ENCODE measurements around the gene SNX1. TPM values are rescaled to one million over a fixed set of nuclear protein-coding genes. Genes with fewer than 3 reads are reported as not detected.

The SNX1 gene
- polyA plus RNA-seq, 2 of the 4 experiments (the other 2 are of a cell fraction), result 86.7 to 89.4 TPM

DNA sequence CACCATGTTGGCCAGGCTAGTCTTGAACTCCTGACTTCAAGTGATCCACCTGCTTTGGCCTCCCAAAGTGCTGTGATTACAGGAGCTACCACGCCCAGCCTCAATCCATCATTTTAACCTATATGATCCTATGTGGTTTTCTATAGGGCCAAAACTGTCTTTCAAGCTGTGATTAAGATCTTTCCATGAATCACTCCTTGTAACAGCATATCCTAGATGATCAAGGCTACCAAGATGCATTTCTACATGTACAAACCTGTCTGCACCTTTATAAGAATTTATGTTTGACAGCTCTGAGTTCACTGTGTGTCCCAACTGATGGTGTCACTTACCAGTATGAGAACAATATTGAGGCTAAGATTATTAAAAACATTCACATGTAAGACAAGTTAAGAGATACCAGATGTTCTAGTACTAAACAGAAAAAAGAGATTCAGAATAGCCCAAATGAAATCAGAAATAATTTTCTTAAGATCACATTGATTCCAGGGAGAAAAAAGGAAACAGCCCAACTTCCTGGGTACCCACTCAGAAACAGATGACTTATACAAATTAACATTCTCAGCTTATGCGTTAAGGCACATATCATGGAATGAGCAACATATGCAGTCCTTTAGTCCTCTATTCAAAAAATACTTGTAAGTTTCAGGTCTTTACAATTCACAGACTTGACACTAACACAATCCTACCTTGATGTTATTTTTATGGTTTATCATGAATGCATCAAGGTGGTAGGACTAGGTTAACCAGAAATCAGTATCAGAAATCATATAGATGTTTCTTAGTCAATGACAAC lies 91.8 kb downstream of the SNX1 start (continued):
- TF ChIP-seq, protein P1, sequence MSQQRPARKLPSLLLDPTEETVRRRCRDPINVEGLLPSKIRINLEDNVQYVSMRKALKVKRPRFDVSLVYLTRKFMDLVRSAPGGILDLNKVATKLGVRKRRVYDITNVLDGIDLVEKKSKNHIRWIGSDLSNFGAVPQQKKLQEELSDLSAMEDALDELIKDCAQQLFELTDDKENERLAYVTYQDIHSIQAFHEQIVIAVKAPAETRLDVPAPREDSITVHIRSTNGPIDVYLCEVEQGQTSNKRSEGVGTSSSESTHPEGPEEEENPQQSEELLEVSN (IDR thresholded peaks at IDR 0.05; ENCODE audit: borderline replicate concordance, low read depth), result no peak
- TF ChIP-seq, protein P2, sequence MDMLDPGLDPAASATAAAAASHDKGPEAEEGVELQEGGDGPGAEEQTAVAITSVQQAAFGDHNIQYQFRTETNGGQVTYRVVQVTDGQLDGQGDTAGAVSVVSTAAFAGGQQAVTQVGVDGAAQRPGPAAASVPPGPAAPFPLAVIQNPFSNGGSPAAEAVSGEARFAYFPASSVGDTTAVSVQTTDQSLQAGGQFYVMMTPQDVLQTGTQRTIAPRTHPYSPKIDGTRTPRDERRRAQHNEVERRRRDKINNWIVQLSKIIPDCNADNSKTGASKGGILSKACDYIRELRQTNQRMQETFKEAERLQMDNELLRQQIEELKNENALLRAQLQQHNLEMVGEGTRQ (IDR thresholded peaks at IDR 0.05), result no peak
- TF ChIP-seq POLR2AphosphoS2 (conservative IDR thresholded peaks at IDR 0.05; ENCODE audit: low read length) (no peak), KDM5A (IDR thresholded peaks at IDR 0.05) (no peak), KDM1A (IDR thresholded peaks at IDR 0.05; ENCODE audit: low read depth) (no peak), CBX2 (IDR thresholded peaks at IDR 0.05; ENCODE audit: borderline replicate concordance, low read depth) (no peak), POLR2A (IDR thresholded peaks at IDR 0.05; ENCODE audit: low read length) (no peak)

Small RNA genes within 50 kb of the gene (small RNA-seq; reads per million reads assigned to genes)
- gene RF00019, result 0 reads per million in 6 experiments

Other genes starting within 250 kb of the SNX1 start
- 4.2 and 4.8 TPM in 2 replicates for gene DAPK2, start 49.5 kb upstream of the SNX1 start, polyA plus RNA-seq (2011; rRNA removed)
- 3.1 to 4.3 TPM (median 3.4 TPM) in 3 replicates for gene DAPK2, start 49.5 kb upstream of the SNX1 start, polyA plus RNA-seq (2017; fragmentation: RNase III; extraction: RNeasy Plus Mini Kit Qiagen cat#74134 plus additional on column Dnase treatment)
- gene CIAO2A, start 2.1 kb upstream of the SNX1 start, polyA plus RNA-seq (2011; rRNA removed), result 149 and 231 TPM in 2 replicates
- gene CIAO2A, start 2.1 kb upstream of the SNX1 start, polyA plus RNA-seq (2017; fragmentation: RNase III; extraction: RNeasy Plus Mini Kit Qiagen cat#74134 plus additional on column Dnase treatment), result 140 to 156 TPM (median 141 TPM) in 3 replicates
- gene SNX22, start 55.7 kb downstream of the SNX1 start, polyA plus RNA-seq (2011; rRNA removed), result 0.22 and 0.41 TPM in 2 replicates
- gene SNX22, start 55.7 kb downstream of the SNX1 start, polyA plus RNA-seq (2017; fragmentation: RNase III; extraction: RNeasy Plus Mini Kit Qiagen cat#74134 plus additional on column Dnase treatment), result 0.73 to 1.1 TPM (median 0.91 TPM) in 3 replicates
- 594 and 676 TPM in 2 replicates for gene PPIB, start 67.0 kb downstream of the SNX1 start, polyA plus RNA-seq (2011; rRNA removed)
- 745 to 807 TPM (median 792 TPM) in 3 replicates for gene PPIB, start 67.0 kb downstream of the SNX1 start, polyA plus RNA-seq (2017; fragmentation: RNase III; extraction: RNeasy Plus Mini Kit Qiagen cat#74134 plus additional on column Dnase treatment)

All from A549 (cell line).